Inflammatory macrophage treated with lipopolysaccharide for 1 hour (primary cell): ENCODE data around the gene CDY1.
"Not testable (repeated sequence)": the region's sequence is repeated elsewhere in the genome, so short reads cannot be mapped to it uniquely, and the experiment has no call there.

Source experiments
- DNase-seq, 2 donors: peaks; one replicate each; pipeline ENCODE4 v3.0.0-alpha.2; 2020 to 2022

CDY1 gene

GRCh38 chrY:25621817-25622216 lies at the start of gene CDY1:
Gene CDY1, plus strand, starts transcription at chrY:25622117. Its CDS starts 326 bp downstream, at chrY:25622443.
- DNase-seq = not testable (repeated sequence)

- not testable (repeated sequence) for DNase-seq
These were observed 28.6 kb upstream of the CDY1 start for GRCh38 chrY:25593336-25593735.

- not testable (repeated sequence) for DNase-seq
These were observed 1.7 kb upstream of the CDY1 start for GRCh38 chrY:25620209-25620608.

GRCh38 chrY:25626524-25626923 lies 4.6 kb downstream of the CDY1 start:
- DNase-seq = not testable (repeated sequence)

GRCh38 chrY:25630383-25631112 lies 8.6 kb downstream of the CDY1 start:
- DNase-seq = not testable (repeated sequence)

- DNase-seq = not testable (repeated sequence)
These were observed 17.9 kb downstream of the CDY1 start for GRCh38 chrY:25639852-25640251.

GRCh38 chrY:25643024-25643915 lies 21.4 kb downstream of the CDY1 start:
- DNase-seq = not testable (repeated sequence)
